Bronchial epithelial cell (primary cell): ENCODE results near the gene IFT122. TPM values are rescaled to one million over a fixed set of nuclear protein-coding genes. Genes with fewer than 3 reads are reported as not detected.
"Not testable (repeated sequence)": the region's sequence is repeated elsewhere in the genome, so short reads cannot be mapped to it uniquely, and the experiment has no call there.

Source experiments
- DNase-seq: peaks from one replicate; pipeline ENCODE4 v3.0.0-alpha.2; 2010; ENCODE audit warnings: low read depth
- FAIRE-seq: peaks from 2 replicates; lab custom pipeline; 2011; peaks lifted over from hg19 to GRCh38; lab: Jason Lieb, UNC
- H3K27me3 ChIP-seq: 2 replicates; pipeline ENCODE4 v1.5.1; 2011; ENCODE audit warnings: low read length; ENCODE audit not compliant: control insufficient read depth, insufficient read depth
- H3K36me3 ChIP-seq: 2 replicates; pipeline ENCODE4 v1.5.1; 2011; ENCODE audit warnings: low read length; ENCODE audit not compliant: control insufficient read depth, insufficient read depth
- H3K4me3 ChIP-seq: 2 replicates; pipeline ENCODE4 v1.5.1; 2011; ENCODE audit warnings: mild to moderate bottlenecking, low read depth, low read length, control low read depth
- total RNA-seq: library from RNA; depleted of rRNA; stranded (reverse); fragments of >200 nt; gene quantifications from 2 replicates; pipeline ENCODE4 v1.2.1, GENCODE V29; 2014
- TF ChIP-seq, protein P1 (sequence below): IDR thresholded peaks from 2 replicates; pipeline ENCODE4 v1.5.1; 2011; ENCODE audit warnings: mild to moderate bottlenecking, moderate library complexity, low read length, control low read depth, inconsistent platforms; ENCODE audit not compliant: insufficient read depth, severe bottlenecking

The IFT122 gene
- total RNA-seq, 1 donor from 2014 or later = 10.0 TPM

DNA sequence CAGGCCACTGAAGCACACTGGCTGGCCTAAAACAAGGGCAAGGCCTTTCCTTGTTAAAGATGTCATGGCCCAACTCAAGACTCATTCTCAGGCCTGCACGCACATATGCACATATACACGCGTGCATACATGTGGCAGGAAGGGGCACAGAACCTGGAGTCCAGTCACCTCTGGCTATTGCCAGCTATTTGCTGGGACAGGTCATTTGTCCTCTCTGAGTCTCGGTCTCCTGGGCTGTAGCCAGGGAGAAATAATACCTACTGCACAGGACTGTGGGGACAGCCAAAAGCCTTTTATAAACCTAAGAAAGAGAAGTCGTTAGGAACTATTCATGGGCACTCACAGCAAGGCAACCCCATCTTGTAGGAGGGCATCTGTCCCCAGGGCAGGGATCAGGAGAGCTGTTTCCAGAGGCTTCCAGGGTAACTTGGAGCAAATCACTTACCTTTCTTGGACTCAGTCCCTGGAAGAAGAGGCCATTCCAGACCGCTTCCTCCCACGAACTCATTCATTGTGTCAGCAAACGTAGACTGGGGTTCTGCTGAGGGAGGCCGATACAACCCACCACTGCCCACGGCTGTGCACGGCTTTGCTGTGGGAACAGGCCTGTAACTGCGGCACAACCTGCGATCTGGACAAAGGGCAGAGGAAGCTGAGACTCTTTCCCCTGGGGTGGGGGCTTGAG lies 47.3 kb downstream of the IFT122 start:
- Histone ChIP-seq H3K27me3 (no peaks in the 10 kb centered on the region), H3K4me3 (no peak overlapping the region), H3K36me3 (no peaks in the 10 kb centered on the region)
- DNase-seq (no peak), FAIRE-seq (no peak)
- TF ChIP-seq, protein P1, sequence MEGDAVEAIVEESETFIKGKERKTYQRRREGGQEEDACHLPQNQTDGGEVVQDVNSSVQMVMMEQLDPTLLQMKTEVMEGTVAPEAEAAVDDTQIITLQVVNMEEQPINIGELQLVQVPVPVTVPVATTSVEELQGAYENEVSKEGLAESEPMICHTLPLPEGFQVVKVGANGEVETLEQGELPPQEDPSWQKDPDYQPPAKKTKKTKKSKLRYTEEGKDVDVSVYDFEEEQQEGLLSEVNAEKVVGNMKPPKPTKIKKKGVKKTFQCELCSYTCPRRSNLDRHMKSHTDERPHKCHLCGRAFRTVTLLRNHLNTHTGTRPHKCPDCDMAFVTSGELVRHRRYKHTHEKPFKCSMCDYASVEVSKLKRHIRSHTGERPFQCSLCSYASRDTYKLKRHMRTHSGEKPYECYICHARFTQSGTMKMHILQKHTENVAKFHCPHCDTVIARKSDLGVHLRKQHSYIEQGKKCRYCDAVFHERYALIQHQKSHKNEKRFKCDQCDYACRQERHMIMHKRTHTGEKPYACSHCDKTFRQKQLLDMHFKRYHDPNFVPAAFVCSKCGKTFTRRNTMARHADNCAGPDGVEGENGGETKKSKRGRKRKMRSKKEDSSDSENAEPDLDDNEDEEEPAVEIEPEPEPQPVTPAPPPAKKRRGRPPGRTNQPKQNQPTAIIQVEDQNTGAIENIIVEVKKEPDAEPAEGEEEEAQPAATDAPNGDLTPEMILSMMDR = no peak

DNA sequence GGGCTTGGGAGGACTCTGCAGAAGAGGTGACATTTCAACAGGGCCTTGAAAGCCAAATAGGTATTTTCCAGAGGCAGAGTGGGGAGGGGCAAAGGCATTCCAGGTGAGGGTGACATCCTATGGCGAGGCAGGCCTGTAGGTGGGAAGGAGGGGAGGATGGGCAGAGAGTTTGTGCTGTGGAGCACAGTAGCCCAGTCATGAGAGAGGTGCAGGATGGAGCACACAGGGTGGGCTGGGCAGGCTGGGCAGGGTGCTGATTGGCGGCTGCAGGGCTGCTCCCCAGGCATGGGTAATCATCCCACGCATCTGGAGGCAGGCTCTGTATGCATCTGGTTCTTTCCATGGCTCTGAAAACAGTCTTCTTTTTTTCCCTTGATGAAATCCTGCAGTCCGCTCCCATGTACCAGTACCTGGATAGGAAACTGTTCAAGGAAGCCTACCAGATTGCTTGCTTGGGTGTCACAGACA lies 47.9 kb downstream of the IFT122 start:
- not testable (repeated sequence) for FAIRE-seq, H3K27me3 ChIP-seq, DNase-seq, H3K4me3 ChIP-seq, H3K36me3 ChIP-seq

DNA sequence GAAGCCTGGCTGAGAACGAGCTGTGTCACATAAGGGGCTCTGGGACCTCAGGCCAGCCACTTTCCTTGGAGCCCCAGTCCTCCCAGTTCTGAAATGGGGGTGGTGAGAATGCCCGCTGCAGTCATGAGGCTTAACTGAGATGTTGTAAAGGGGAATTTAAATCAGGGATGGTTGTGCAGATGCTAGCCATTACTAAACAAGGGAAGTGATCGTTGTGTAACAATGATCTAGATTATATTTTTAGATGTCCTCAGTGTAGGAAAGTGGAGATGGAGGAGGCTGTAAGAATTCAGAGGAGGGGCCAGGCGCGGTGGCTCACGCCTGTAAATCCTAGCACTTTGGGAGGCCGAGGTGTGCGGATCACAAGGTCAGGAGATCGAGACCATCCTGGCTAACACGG lies 49.2 kb downstream of the IFT122 start:
- not testable (repeated sequence) for FAIRE-seq, H3K36me3 ChIP-seq, H3K4me3 ChIP-seq, DNase-seq, H3K27me3 ChIP-seq

DNA sequence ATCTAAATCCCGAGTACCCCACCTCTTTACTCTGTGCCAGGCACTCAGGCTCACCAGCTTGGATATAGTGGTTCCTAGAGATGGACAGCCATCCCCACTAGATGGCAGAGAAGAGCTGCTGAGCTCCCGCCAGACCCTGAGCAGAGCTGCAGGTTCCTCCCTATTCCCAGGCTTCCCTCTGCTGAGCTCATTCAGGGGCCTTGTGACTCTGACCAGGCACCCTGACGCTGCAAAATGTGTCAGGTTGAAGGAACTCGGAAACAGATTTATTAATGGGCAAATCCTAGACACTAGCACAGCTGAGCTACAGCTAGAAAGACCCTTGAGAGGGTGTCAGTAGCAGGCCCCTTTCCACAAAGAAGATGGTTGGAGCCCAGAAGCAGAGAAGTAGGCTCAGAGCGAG lies 50.2 kb downstream of the IFT122 start:
- DNase-seq (peak; percentile 87), FAIRE-seq (peak; percentile 32)
- Histone ChIP-seq H3K4me3 (no peak overlapping the region), H3K36me3 (no peaks in the 10 kb centered on the region), H3K27me3 (no peaks in the 10 kb centered on the region)
- TF ChIP-seq, protein P1 = peak; percentile 90

DNA sequence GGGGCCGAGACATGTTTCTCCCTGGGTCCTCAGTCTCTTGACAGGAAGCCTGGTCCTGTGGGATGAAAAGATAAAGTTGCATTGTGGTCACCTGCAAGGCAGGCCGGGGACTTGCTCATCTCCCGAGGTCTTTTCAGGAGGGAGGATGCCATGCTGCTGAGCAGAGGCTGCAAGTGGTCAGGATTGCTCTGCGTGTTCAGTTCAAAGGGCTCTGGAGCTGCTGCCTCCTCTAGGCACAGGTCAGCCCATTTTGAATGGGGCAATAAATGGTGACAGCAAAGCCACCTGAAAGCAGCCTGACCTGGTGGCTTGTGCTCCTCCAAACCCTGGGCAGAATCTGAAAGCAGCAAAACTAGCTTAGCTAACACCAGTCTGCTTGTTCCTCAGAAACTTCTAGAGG lies 51.1 kb downstream of the IFT122 start:
- not testable (repeated sequence) for H3K27me3 ChIP-seq, H3K36me3 ChIP-seq, DNase-seq, H3K4me3 ChIP-seq
- FAIRE-seq = peak; percentile 18

DNA sequence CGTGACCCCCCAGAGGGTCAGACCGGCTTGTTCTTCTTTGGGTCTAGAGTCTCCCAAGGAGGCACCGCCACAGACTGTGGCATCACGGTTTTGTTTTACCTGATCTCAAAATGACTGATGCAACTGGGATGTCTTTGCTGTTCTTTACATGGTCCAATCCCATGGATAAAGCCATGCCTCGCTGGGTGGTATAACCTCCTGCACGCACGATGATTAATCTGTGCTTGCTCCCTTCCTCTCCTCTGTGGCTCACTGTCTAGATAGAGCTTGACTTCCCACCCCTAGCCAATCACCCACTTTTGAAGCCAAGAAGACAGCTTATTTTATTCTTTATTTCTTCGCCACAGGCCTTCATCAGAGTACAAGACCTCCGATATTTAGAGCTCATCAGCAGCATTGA lies 51.8 kb downstream of the IFT122 start:
- H3K4me3 ChIP-seq = no peak overlapping the region
- FAIRE-seq (no peak), DNase-seq (no peak)
- H3K36me3 ChIP-seq = no peaks in the 10 kb centered on the region
- no peaks in the 10 kb centered on the region for H3K27me3 ChIP-seq
- TF ChIP-seq, protein P1 = no peak

DNA sequence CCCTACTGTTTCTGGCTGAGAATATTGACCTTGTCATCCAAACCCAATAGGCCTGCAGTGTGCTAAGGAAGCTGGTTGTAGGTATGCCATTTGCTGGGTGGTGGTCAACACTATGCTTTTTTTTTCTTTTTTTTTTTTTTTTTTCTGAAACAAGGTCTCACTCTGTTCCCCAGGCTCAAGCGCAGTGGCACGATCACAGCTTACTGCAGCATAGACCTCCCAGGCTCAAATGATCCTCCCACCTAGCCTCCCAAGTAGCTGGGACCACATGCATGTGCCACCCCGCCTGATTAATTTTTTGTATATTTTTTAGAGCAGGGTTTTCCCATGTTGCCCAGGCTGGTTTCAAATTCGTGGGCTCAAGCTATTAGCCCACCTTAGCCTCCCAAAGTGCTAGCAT lies 52.7 kb downstream of the IFT122 start:
- DNase-seq = no peak
- TF ChIP-seq, protein P1 = no peak
- no peak for FAIRE-seq
- H3K27me3 ChIP-seq = no peaks in the 10 kb centered on the region
- no peaks in the 10 kb centered on the region for H3K36me3 ChIP-seq
- no peak overlapping the region for H3K4me3 ChIP-seq
